ENCODE data around the gene APRT. TPM values are rescaled to one million over a fixed set of nuclear protein-coding genes. Genes with fewer than 3 reads are reported as not detected.

The APRT gene
- total RNA-seq, 2 donors from 2014 or later = 50.6 to 90.4 TPM

DNA sequence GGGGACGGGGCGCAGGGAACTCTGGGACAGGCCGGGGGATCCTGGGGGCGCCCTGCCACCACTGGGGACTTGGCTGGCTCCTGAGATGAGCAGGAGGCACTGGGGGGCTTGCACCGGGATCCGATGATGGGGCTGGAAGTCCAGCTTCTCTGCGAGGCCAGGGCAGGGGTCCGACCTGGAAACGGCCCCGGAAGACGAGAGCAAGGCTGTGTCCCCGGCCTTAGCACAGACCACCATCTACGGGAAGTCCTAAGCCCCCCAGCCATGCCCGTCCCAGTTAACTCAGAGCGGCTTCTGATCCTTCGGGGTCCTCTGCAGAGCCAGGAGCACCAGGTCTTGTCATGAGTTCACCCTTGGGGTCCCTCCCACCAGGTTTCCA, 7.6 kb downstream of the APRT start:
- Histone ChIP-seq H3K27ac (no peak overlapping the region), H3K36me3 (peaks cover 2% of the 10 kb centered on the region), H3K4me1 (peaks cover 0 to 25% of the 10 kb centered on the region in 2 donors), H3K27me3 (no peaks in the 10 kb centered on the region), H3K4me3 (peak overlapping the region; percentile 61 to 75), H3K9me3 (no peaks in the 10 kb centered on the region)
- TF ChIP-seq, protein P1, sequence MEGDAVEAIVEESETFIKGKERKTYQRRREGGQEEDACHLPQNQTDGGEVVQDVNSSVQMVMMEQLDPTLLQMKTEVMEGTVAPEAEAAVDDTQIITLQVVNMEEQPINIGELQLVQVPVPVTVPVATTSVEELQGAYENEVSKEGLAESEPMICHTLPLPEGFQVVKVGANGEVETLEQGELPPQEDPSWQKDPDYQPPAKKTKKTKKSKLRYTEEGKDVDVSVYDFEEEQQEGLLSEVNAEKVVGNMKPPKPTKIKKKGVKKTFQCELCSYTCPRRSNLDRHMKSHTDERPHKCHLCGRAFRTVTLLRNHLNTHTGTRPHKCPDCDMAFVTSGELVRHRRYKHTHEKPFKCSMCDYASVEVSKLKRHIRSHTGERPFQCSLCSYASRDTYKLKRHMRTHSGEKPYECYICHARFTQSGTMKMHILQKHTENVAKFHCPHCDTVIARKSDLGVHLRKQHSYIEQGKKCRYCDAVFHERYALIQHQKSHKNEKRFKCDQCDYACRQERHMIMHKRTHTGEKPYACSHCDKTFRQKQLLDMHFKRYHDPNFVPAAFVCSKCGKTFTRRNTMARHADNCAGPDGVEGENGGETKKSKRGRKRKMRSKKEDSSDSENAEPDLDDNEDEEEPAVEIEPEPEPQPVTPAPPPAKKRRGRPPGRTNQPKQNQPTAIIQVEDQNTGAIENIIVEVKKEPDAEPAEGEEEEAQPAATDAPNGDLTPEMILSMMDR (IDR thresholded peaks at IDR 0.05) = no peak
- DNase-seq (ENCODE audit: low spot score) = no peak

DNA sequence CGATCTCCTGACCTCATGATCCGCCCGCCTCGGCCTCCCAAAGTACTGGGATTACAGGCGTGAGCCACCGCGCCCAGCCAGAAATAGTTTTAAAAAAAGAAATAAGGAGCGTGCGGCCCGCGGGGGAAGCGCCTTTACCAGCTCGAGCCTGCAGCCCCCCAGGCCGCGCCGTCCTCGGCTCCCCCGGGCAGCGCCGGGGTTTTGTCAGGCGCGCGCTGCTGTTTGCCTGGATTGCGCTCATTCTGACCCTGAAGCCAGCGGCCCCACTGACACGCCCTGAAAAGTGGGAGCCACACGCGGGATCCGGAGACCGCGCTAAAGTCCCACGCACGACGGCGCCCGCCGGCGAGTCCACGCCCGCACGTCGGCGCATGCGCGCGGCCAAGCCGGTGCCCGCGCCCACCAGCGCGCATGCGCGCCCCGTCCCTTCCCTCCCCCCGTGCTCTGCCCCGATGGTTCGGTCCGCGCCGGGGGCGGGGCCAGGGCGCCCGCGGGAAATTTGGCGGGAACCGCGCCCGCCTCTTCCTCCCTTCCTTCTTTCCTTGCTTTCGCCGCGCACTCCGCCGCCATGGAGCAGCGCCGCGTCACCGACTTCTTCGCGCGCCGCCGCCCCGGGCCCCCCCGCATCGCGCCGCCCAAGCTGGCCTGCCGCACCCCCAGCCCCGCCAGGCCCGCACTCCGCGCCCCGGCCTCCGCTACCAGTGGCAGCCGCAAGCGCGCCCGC, 8.3 kb downstream of the APRT start, which contains the start of gene CDT1:
TSS of gene CDT1 (plus strand) at position 526 of the 724 bp plus-strand sequence. CDS start at position 569, 43 bp downstream.
- Histone ChIP-seq H3K4me3 (peak within 1 kb of the TSS; percentile 61 to 75), H3K9me3 (no peaks in the 10 kb centered on the region), H3K27me3 (no peaks in the 10 kb centered on the region), H3K36me3 (no peaks in the 10 kb centered on the region), H3K27ac (peak within 1 kb of the TSS; percentile 68 to 73), H3K4me1 (peaks cover 0 to 25% of the 10 kb centered on the region in 2 donors)
- DNase-seq (ENCODE audit: low spot score) = peak; percentile 82
- TF ChIP-seq, protein P1 (IDR thresholded peaks at IDR 0.05) = no peak

DNA sequence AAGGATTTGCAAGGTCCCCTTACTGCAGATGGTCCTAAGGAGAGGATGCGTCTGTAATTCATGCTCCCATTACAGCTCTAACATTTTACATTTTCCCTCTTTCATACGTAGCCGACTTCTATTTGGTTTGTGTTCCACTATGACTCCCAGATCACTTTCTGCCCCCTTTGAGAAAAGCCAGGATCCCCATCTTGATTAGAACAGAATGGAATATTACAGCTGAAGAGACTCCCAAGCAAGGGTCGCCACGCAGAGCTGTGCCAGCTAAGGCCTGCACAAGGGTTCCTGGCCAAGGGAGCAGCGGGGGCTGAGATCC, 11.5 kb downstream of the APRT start:
- Histone ChIP-seq H3K27ac (no peak overlapping the region), H3K4me1 (peaks cover 0 to 25% of the 10 kb centered on the region in 2 donors), H3K27me3 (no peaks in the 10 kb centered on the region), H3K9me3 (no peaks in the 10 kb centered on the region), H3K36me3 (no peaks in the 10 kb centered on the region), H3K4me3 (no peak overlapping the region)
- no peak for DNase-seq (ENCODE audit: low spot score)
- TF ChIP-seq, protein P1 (IDR thresholded peaks at IDR 0.05) = no peak

DNA sequence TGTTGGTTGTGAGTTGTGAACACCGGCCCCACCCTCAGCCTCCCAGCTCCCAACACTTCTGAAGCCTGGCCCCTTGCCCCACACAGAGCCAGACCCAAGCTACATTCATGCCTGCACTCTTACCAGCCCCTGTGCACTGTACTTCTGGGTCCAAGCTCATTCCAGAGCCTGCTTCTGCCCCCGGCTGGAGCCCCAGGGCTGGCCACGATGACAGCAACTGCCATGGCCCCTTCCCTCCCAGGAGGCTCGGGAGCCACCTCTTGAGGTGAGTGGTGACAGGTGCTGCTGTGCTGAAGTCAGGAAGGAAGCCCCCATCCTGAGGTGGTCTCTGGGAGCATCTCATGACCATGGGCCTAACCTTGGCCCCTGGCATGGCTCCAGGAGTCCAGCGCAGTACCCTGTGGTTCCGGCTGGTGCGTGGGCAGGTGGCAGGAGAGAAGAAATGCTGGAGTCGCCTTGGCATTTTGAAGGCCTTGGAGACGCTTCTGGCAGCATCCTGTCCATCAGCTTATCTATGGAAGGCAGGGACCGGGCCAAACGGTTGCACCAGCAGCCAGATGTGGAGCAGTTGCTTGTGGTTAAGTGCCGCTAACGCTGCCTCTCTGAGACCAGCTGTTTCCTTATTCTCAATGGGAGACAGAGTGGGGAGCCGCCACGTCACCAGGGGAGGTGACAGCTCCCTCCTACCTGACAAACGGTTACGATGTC, 12.0 kb downstream of the APRT start:
- Histone ChIP-seq H3K4me1 (peaks cover 0 to 23% of the 10 kb centered on the region in 2 donors), H3K27ac (no peak overlapping the region), H3K27me3 (no peaks in the 10 kb centered on the region), H3K9me3 (no peaks in the 10 kb centered on the region), H3K4me3 (no peak overlapping the region), H3K36me3 (no peaks in the 10 kb centered on the region)
- TF ChIP-seq, protein P1 (IDR thresholded peaks at IDR 0.05) = no peak
- no peak for DNase-seq (ENCODE audit: low spot score)

DNA sequence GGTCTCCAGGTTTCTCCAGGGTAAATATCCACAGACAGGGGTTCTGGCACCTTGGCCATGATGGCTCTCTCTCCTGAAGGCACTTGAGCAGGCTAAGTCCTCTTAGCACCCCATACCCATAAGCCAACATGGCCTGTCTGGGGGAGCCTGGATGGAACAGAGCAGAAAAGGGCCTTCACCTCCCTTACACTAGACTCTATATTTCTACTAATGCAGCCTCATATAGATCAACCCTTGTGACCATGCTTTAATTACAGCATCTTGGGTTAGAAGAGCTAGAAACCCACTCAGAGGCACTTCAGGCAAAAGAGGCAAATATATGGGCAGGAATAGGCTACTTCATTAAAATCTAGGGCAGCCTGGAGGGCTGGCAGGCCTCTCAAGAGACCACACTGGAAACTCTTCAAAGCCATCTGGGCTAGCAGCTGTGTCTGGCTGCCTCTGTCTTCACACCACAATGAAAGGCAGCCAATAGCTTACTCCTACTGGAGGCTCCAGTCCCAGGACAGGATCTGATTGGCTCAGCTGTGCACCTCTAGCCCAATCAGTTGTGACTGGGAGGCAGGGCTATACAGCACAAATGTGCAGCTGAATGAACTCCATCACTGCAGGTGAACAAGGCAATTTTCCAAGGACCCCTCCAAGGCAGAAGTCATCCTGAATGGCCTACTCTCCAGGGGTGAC, 12.8 kb downstream of the APRT start:
- DNase-seq (ENCODE audit: low spot score) = no peak
- TF ChIP-seq, protein P1 (IDR thresholded peaks at IDR 0.05) = no peak
- no peaks in the 10 kb centered on the region for H3K27me3 ChIP-seq
- H3K27ac ChIP-seq = no peak overlapping the region
- H3K9me3 ChIP-seq = no peaks in the 10 kb centered on the region
- H3K4me1 ChIP-seq = peaks cover 0 to 15% of the 10 kb centered on the region in 2 donors
- no peak overlapping the region for H3K4me3 ChIP-seq
- H3K36me3 ChIP-seq = no peaks in the 10 kb centered on the region

All from right atrium auricular region (tissue), 2 donors.